Measurements from ENCODE around the gene MAPKAP1.

DNA sequence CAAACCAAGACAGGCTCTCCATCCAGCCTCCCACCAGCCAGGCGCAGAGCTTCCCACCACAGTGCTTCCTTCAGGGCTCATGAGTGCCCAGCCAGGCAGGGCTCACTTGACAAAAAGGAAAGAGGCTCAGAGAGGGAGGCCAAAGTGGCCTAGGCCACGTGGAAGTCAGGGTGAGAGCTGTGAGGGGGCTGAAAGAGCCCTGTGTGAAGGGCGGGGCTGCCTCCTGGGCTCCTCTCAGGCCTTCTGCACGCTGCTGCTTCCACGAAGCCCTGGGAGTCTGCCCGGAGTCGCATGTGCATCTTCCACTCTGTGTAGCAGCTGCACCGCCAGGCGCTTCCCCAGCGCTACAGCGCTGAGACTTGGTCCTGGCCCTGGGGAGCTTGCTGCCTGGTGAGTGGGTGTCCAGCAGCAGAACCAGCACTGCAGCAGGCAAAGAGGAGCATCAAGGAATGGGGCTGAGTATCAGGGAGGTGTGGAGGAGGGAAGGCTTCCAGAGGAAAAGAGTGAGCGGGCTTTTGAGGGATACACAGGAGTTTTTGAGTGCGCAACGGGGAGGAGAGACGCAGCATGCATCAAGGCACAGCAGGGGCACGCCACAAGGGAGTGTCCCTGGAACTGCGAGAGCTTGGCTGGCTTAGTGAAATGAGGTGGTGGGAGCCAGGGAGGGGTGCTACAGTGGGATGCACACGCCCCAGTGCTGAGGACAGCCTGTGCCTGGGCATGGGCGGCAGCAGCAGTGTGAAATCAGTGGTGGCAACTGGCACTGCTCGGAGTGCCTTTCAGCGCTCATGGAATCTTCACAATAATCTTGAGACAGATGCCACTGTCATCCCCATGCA lies 267.4 kb downstream of the MAPKAP1 start:
- TF ChIP-seq, protein P1, sequence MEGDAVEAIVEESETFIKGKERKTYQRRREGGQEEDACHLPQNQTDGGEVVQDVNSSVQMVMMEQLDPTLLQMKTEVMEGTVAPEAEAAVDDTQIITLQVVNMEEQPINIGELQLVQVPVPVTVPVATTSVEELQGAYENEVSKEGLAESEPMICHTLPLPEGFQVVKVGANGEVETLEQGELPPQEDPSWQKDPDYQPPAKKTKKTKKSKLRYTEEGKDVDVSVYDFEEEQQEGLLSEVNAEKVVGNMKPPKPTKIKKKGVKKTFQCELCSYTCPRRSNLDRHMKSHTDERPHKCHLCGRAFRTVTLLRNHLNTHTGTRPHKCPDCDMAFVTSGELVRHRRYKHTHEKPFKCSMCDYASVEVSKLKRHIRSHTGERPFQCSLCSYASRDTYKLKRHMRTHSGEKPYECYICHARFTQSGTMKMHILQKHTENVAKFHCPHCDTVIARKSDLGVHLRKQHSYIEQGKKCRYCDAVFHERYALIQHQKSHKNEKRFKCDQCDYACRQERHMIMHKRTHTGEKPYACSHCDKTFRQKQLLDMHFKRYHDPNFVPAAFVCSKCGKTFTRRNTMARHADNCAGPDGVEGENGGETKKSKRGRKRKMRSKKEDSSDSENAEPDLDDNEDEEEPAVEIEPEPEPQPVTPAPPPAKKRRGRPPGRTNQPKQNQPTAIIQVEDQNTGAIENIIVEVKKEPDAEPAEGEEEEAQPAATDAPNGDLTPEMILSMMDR (IDR thresholded peaks at IDR 0.05): no peak
- TF ChIP-seq POLR2AphosphoS5 (IDR thresholded peaks at IDR 0.05) (no peak), EP300 (IDR thresholded peaks at IDR 0.05) (no peak)

All from stomach (tissue), 4 donors.